ENCODE results near the gene ARHGAP18.

The ARHGAP18 gene

GRCh38 chr6:129617986-129618385 lies 92.0 kb downstream of the ARHGAP18 start:
- Histone ChIP-seq H3K79me2 (ENCODE audit: control insufficient read depth, insufficient read depth, low read length, unreplicated experiment) (no peaks in the 10 kb centered on the region), H3K36me3 (ENCODE audit: insufficient read depth, low read length) (peaks cover 13% of the 10 kb centered on the region), H3K27ac (ENCODE audit: low read depth, low read length) (no peak overlapping the region; the same call in 1 of the 2 replicates), H2AFZ (ENCODE audit: low read length, unreplicated experiment) (no peak overlapping the region), H3K27me3 (ENCODE audit: insufficient read depth, low read length) (no peaks in the 10 kb centered on the region), H3K4me1 (ENCODE audit: control insufficient read depth, insufficient read depth, low read length, unreplicated experiment) (peaks cover 13% of the 10 kb centered on the region), H3K4me3 (ENCODE audit: low read depth, low read length) (no peak overlapping the region)

GRCh38 chr6:129615496-129615895 lies 94.5 kb downstream of the ARHGAP18 start:
- Histone ChIP-seq H3K4me1 (ENCODE audit: control insufficient read depth, insufficient read depth, low read length, unreplicated experiment) (peaks cover 13% of the 10 kb centered on the region), H2AFZ (ENCODE audit: low read length, unreplicated experiment) (no peak overlapping the region), H3K36me3 (ENCODE audit: insufficient read depth, low read length) (peaks cover 18% of the 10 kb centered on the region), H3K27me3 (ENCODE audit: insufficient read depth, low read length) (no peaks in the 10 kb centered on the region), H3K4me3 (ENCODE audit: low read depth, low read length) (no peak overlapping the region), H3K27ac (ENCODE audit: low read depth, low read length) (no peak overlapping the region), H3K79me2 (ENCODE audit: control insufficient read depth, insufficient read depth, low read length, unreplicated experiment) (no peaks in the 10 kb centered on the region)

- Histone ChIP-seq H3K79me2 (ENCODE audit: control insufficient read depth, insufficient read depth, low read length, unreplicated experiment) (no peaks in the 10 kb centered on the region), H3K4me1 (ENCODE audit: control insufficient read depth, insufficient read depth, low read length, unreplicated experiment) (peaks cover 13% of the 10 kb centered on the region), H3K27me3 (ENCODE audit: insufficient read depth, low read length) (no peaks in the 10 kb centered on the region), H2AFZ (ENCODE audit: low read length, unreplicated experiment) (no peak overlapping the region), H3K36me3 (ENCODE audit: insufficient read depth, low read length) (peaks cover 18% of the 10 kb centered on the region), H3K4me3 (ENCODE audit: low read depth, low read length) (no peak overlapping the region), H3K27ac (ENCODE audit: low read depth, low read length) (no peak overlapping the region)
Measured at GRCh38 chr6:129615020-129615419, 95.0 kb downstream of the ARHGAP18 start.

- no peak overlapping the region for H3K27ac ChIP-seq (ENCODE audit: low read depth, low read length)
- no peak overlapping the region for H2AFZ ChIP-seq (ENCODE audit: low read length, unreplicated experiment)
- H3K79me2 ChIP-seq (ENCODE audit: control insufficient read depth, insufficient read depth, low read length, unreplicated experiment) = no peaks in the 10 kb centered on the region
- H3K36me3 ChIP-seq (ENCODE audit: insufficient read depth, low read length) = peaks cover 18% of the 10 kb centered on the region
- no peaks in the 10 kb centered on the region for H3K27me3 ChIP-seq (ENCODE audit: insufficient read depth, low read length)
- no peak overlapping the region for H3K4me3 ChIP-seq (ENCODE audit: low read depth, low read length)
- H3K4me1 ChIP-seq (ENCODE audit: control insufficient read depth, insufficient read depth, low read length, unreplicated experiment) = peaks cover 14% of the 10 kb centered on the region
Measured at GRCh38 chr6:129614464-129614863, 95.5 kb downstream of the ARHGAP18 start.

GRCh38 chr6:129612440-129612839 lies 97.5 kb downstream of the ARHGAP18 start:
- Histone ChIP-seq H3K27ac (ENCODE audit: low read depth, low read length) (no peak overlapping the region), H3K4me1 (ENCODE audit: control insufficient read depth, insufficient read depth, low read length, unreplicated experiment) (peaks cover 17% of the 10 kb centered on the region), H3K4me3 (ENCODE audit: low read depth, low read length) (no peak overlapping the region), H2AFZ (ENCODE audit: low read length, unreplicated experiment) (no peak overlapping the region), H3K79me2 (ENCODE audit: control insufficient read depth, insufficient read depth, low read length, unreplicated experiment) (no peaks in the 10 kb centered on the region), H3K27me3 (ENCODE audit: insufficient read depth, low read length) (no peaks in the 10 kb centered on the region), H3K36me3 (ENCODE audit: insufficient read depth, low read length) (peaks cover 11% of the 10 kb centered on the region)

- H3K36me3 ChIP-seq (ENCODE audit: insufficient read depth, low read length) = peaks cover 5% of the 10 kb centered on the region; the same call in 1 of the 2 replicates
- no peaks in the 10 kb centered on the region for H3K27me3 ChIP-seq (ENCODE audit: insufficient read depth, low read length)
- no peak overlapping the region for H2AFZ ChIP-seq (ENCODE audit: low read length, unreplicated experiment)
- H3K4me1 ChIP-seq (ENCODE audit: control insufficient read depth, insufficient read depth, low read length, unreplicated experiment) = peaks cover 25% of the 10 kb centered on the region
- no peak overlapping the region for H3K27ac ChIP-seq (ENCODE audit: low read depth, low read length)
- no peak overlapping the region for H3K4me3 ChIP-seq (ENCODE audit: low read depth, low read length)
- H3K79me2 ChIP-seq (ENCODE audit: control insufficient read depth, insufficient read depth, low read length, unreplicated experiment) = no peaks in the 10 kb centered on the region
Measured at GRCh38 chr6:129609635-129610034, 100.3 kb downstream of the ARHGAP18 start.

- Histone ChIP-seq H2AFZ (ENCODE audit: low read length, unreplicated experiment) (no peak overlapping the region), H3K36me3 (ENCODE audit: insufficient read depth, low read length) (peaks cover 5% of the 10 kb centered on the region; the same call in 1 of the 2 replicates), H3K4me1 (ENCODE audit: control insufficient read depth, insufficient read depth, low read length, unreplicated experiment) (peaks cover 25% of the 10 kb centered on the region), H3K79me2 (ENCODE audit: control insufficient read depth, insufficient read depth, low read length, unreplicated experiment) (no peaks in the 10 kb centered on the region), H3K27me3 (ENCODE audit: insufficient read depth, low read length) (no peaks in the 10 kb centered on the region), H3K27ac (ENCODE audit: low read depth, low read length) (peak overlapping the region; percentile 70; the same call in 1 of the 2 replicates), H3K4me3 (ENCODE audit: low read depth, low read length) (no peak overlapping the region)
Measured at GRCh38 chr6:129608886-129609537, 101.0 kb downstream of the ARHGAP18 start.

- Histone ChIP-seq H2AFZ (ENCODE audit: low read length, unreplicated experiment) (no peak overlapping the region), H3K4me3 (ENCODE audit: low read depth, low read length) (peak overlapping the region; percentile 40; the same call in 1 of the 2 replicates), H3K27ac (ENCODE audit: low read depth, low read length) (peak overlapping the region; percentile 70), H3K36me3 (ENCODE audit: insufficient read depth, low read length) (peaks cover 5% of the 10 kb centered on the region; the same call in 1 of the 2 replicates), H3K79me2 (ENCODE audit: control insufficient read depth, insufficient read depth, low read length, unreplicated experiment) (no peaks in the 10 kb centered on the region), H3K4me1 (ENCODE audit: control insufficient read depth, insufficient read depth, low read length, unreplicated experiment) (peaks cover 25% of the 10 kb centered on the region), H3K27me3 (ENCODE audit: insufficient read depth, low read length) (no peaks in the 10 kb centered on the region)
Measured at GRCh38 chr6:129607581-129608186, 102.3 kb downstream of the ARHGAP18 start.

GRCh38 chr6:129606664-129607063 lies 103.3 kb downstream of the ARHGAP18 start:
- Histone ChIP-seq H3K27ac (ENCODE audit: low read depth, low read length) (peak overlapping the region; percentile 70), H3K4me1 (ENCODE audit: control insufficient read depth, insufficient read depth, low read length, unreplicated experiment) (peaks cover 25% of the 10 kb centered on the region), H3K4me3 (ENCODE audit: low read depth, low read length) (no peak overlapping the region), H3K79me2 (ENCODE audit: control insufficient read depth, insufficient read depth, low read length, unreplicated experiment) (no peaks in the 10 kb centered on the region), H3K27me3 (ENCODE audit: insufficient read depth, low read length) (no peaks in the 10 kb centered on the region), H2AFZ (ENCODE audit: low read length, unreplicated experiment) (no peak overlapping the region), H3K36me3 (ENCODE audit: insufficient read depth, low read length) (peaks cover 3% of the 10 kb centered on the region; the same call in 1 of the 2 replicates)

GRCh38 chr6:129605967-129606366 lies 104.0 kb downstream of the ARHGAP18 start:
- Histone ChIP-seq H3K27ac (ENCODE audit: low read depth, low read length) (no peak overlapping the region), H3K36me3 (ENCODE audit: insufficient read depth, low read length) (no peaks in the 10 kb centered on the region; the same call in 1 of the 2 replicates), H3K79me2 (ENCODE audit: control insufficient read depth, insufficient read depth, low read length, unreplicated experiment) (no peaks in the 10 kb centered on the region), H3K4me1 (ENCODE audit: control insufficient read depth, insufficient read depth, low read length, unreplicated experiment) (peaks cover 25% of the 10 kb centered on the region), H3K27me3 (ENCODE audit: insufficient read depth, low read length) (no peaks in the 10 kb centered on the region), H2AFZ (ENCODE audit: low read length, unreplicated experiment) (no peak overlapping the region), H3K4me3 (ENCODE audit: low read depth, low read length) (no peak overlapping the region)

- Histone ChIP-seq H3K27me3 (ENCODE audit: insufficient read depth, low read length) (no peaks in the 10 kb centered on the region), H3K36me3 (ENCODE audit: insufficient read depth, low read length) (no peaks in the 10 kb centered on the region; the same call in 1 of the 2 replicates), H3K4me3 (ENCODE audit: low read depth, low read length) (no peak overlapping the region), H3K79me2 (ENCODE audit: control insufficient read depth, insufficient read depth, low read length, unreplicated experiment) (no peaks in the 10 kb centered on the region), H2AFZ (ENCODE audit: low read length, unreplicated experiment) (no peak overlapping the region), H3K27ac (ENCODE audit: low read depth, low read length) (no peak overlapping the region), H3K4me1 (ENCODE audit: control insufficient read depth, insufficient read depth, low read length, unreplicated experiment) (peaks cover 25% of the 10 kb centered on the region)
Measured at GRCh38 chr6:129605095-129605494, 104.9 kb downstream of the ARHGAP18 start.

All from ACC112 (cell line).